GM18861 (cell line): ENCODE measurements around the gene TEX44.
A peak's percentile ranks its signal among the peaks of the same experiment; 100 is the strongest.
"Not testable (repeated sequence)": the region's sequence is repeated elsewhere in the genome, so short reads cannot be mapped to it uniquely, and the experiment has no call there.

ENCODE experiments used
- ATAC-seq: cut with Tn5 transposase; IDR thresholded peaks from one replicate; pipeline ENCODE4 v1.9.1; 2021; ENCODE audit not compliant: unreplicated experiment

The TEX44 gene

GRCh38 chr2:231570915-231571314 lies 21.7 kb upstream of the TEX44 start:
- ATAC-seq = not testable (repeated sequence)

GRCh38 chr2:231571661-231572191 lies 20.9 kb upstream of the TEX44 start:
- ATAC-seq = no peak

GRCh38 chr2:231573096-231573495 lies 19.6 kb upstream of the TEX44 start:
- no peak for ATAC-seq

- ATAC-seq = no peak
Measured at GRCh38 chr2:231573698-231574421, 18.8 kb upstream of the TEX44 start.

GRCh38 chr2:231575612-231576256 lies 16.9 kb upstream of the TEX44 start:
- ATAC-seq = no peak

- no peak for ATAC-seq
Measured at GRCh38 chr2:231576465-231576864, 16.2 kb upstream of the TEX44 start.

- ATAC-seq = not testable (repeated sequence)
Measured at GRCh38 chr2:231578655-231579054, 14.0 kb upstream of the TEX44 start.

- no peak for ATAC-seq
Measured at GRCh38 chr2:231579560-231579959, 13.1 kb upstream of the TEX44 start.

- no peak for ATAC-seq
Measured at GRCh38 chr2:231581328-231581727, 11.3 kb upstream of the TEX44 start.

- no peak for ATAC-seq
Measured at GRCh38 chr2:231583982-231584381, 8.7 kb upstream of the TEX44 start.

- not testable (repeated sequence) for ATAC-seq
Measured at GRCh38 chr2:231587744-231588143, 4.9 kb upstream of the TEX44 start.

GRCh38 chr2:231589656-231590055 lies 3.0 kb upstream of the TEX44 start:
- no peak for ATAC-seq

- ATAC-seq = no peak
Measured at GRCh38 chr2:231590614-231591013, 2.0 kb upstream of the TEX44 start.

- ATAC-seq = no peak
Measured at GRCh38 chr2:231593666-231594065, 1.0 kb downstream of the TEX44 start.

- ATAC-seq = peak; percentile 85
Measured at GRCh38 chr2:231597014-231597611, 4.4 kb downstream of the TEX44 start.

- ATAC-seq = no peak
Measured at GRCh38 chr2:231597627-231598026, 5.0 kb downstream of the TEX44 start.

GRCh38 chr2:231600619-231601355 lies 8.1 kb downstream of the TEX44 start:
- no peak for ATAC-seq

- ATAC-seq = no peak
Measured at GRCh38 chr2:231601356-231602229, 8.9 kb downstream of the TEX44 start.

GRCh38 chr2:231602859-231603467 lies 10.3 kb downstream of the TEX44 start:
- no peak for ATAC-seq
